B cell (primary cell): ENCODE results near the gene BRSK1. TPM values are rescaled to one million over a fixed set of nuclear protein-coding genes. Genes with fewer than 3 reads are reported as not detected.

ENCODE experiments used
- polyA plus RNA-seq: library from polyadenylated mRNA; depleted of rRNA; stranded (reverse); fragments of >200 nt; gene quantifications from 2 replicates; pipeline ENCODE4 v1.2.3, GENCODE V29; 2012
- small RNA-seq: library from RNA; depleted of rRNA; stranded (forward); fragments of <200 nt; gene quantifications from one replicate; pipeline ENCODE3, GENCODE V24; 2012; ENCODE audit warnings: low replicate concordance, low read depth; ENCODE audit not compliant: insufficient read length
- total RNA-seq, 2 donors: library from RNA; stranded (reverse); fragments of 120-200 nt in 1 of 2; gene quantifications; 1 replicate in 1 of 2; 2 replicates in 1 of 2; pipeline versions ENCODE4 v1.2.3 to v1.2.4, GENCODE V29; 2013 to 2022

The BRSK1 gene
- total and polyA plus RNA-seq, 2 donors (not counting 1 experiment from before 2014, with no cell fraction given), result 0.94 to 1.4 TPM

Small RNAs within 50 kb of the gene (small RNA-seq; reads per million reads assigned to genes)
- gene MIR6802, result not detected
- not detected for gene MIR6803

Other genes starting within 250 kb of the BRSK1 start
- 0.20 TPM in 1 of 2 replicates, not detected in the other for gene GP6, start 245.7 kb upstream of the BRSK1 start, total RNA-seq
- gene GP6, start 245.7 kb upstream of the BRSK1 start, polyA plus RNA-seq, result 0.43 and 0.55 TPM in 2 replicates
- 17.5 and 20.2 TPM in 2 replicates for gene RDH13, start 220.8 kb upstream of the BRSK1 start, total RNA-seq
- gene RDH13, start 220.8 kb upstream of the BRSK1 start, polyA plus RNA-seq, result 13.4 and 20.4 TPM in 2 replicates
- 1.0 and 1.3 TPM in 2 replicates for gene EPS8L1, start 208.1 kb upstream of the BRSK1 start, total RNA-seq
- gene EPS8L1, start 208.1 kb upstream of the BRSK1 start, polyA plus RNA-seq, result 0.39 and 0.72 TPM in 2 replicates
- gene PPP1R12C, start 166.4 kb upstream of the BRSK1 start, total RNA-seq, result 174 and 179 TPM in 2 replicates
- gene PPP1R12C, start 166.4 kb upstream of the BRSK1 start, polyA plus RNA-seq, result 145 and 231 TPM in 2 replicates
- gene TNNT1, start 134.8 kb upstream of the BRSK1 start, total RNA-seq, result not detected in 2 replicates
- not detected in 2 replicates for gene TNNT1, start 134.8 kb upstream of the BRSK1 start, polyA plus RNA-seq
- gene TNNI3, start 126.3 kb upstream of the BRSK1 start, total RNA-seq, result not detected in 2 replicates
- not detected in 2 replicates for gene TNNI3, start 126.3 kb upstream of the BRSK1 start, polyA plus RNA-seq
- gene DNAAF3, start 117.4 kb upstream of the BRSK1 start, total RNA-seq, result not detected in 2 replicates
- not detected in 2 replicates for gene DNAAF3, start 117.4 kb upstream of the BRSK1 start, polyA plus RNA-seq
- 0.94 and 1.2 TPM in 2 replicates for gene SYT5, start 103.7 kb upstream of the BRSK1 start, total RNA-seq
- gene SYT5, start 103.7 kb upstream of the BRSK1 start, polyA plus RNA-seq, result 0.27 and 1.5 TPM in 2 replicates
- not detected in 2 replicates for gene PTPRH, start 74.5 kb upstream of the BRSK1 start, total RNA-seq
- gene PTPRH, start 74.5 kb upstream of the BRSK1 start, polyA plus RNA-seq, result not detected in 2 replicates
- gene TMEM86B, start 55.2 kb upstream of the BRSK1 start, total RNA-seq, result 19.4 and 20.7 TPM in 2 replicates
- gene TMEM86B, start 55.2 kb upstream of the BRSK1 start, polyA plus RNA-seq, result 13.6 and 14.5 TPM in 2 replicates
- gene PPP6R1, start 25.0 kb upstream of the BRSK1 start, total RNA-seq, result 193 and 195 TPM in 2 replicates
- gene PPP6R1, start 25.0 kb upstream of the BRSK1 start, polyA plus RNA-seq, result 122 and 125 TPM in 2 replicates
- 15.6 and 18.2 TPM in 2 replicates for gene HSPBP1, start 3.9 kb upstream of the BRSK1 start, total RNA-seq
- 18.9 and 19.0 TPM in 2 replicates for gene HSPBP1, start 3.9 kb upstream of the BRSK1 start, polyA plus RNA-seq
- not detected in 2 replicates for gene TMEM150B, start 41.3 kb downstream of the BRSK1 start, total RNA-seq
- gene TMEM150B, start 41.3 kb downstream of the BRSK1 start, polyA plus RNA-seq, result 1.4 TPM in 1 of 2 replicates, not detected in the other
- 19.6 and 22.2 TPM in 2 replicates for gene KMT5C, start 55.9 kb downstream of the BRSK1 start, total RNA-seq
- 23.6 and 37.8 TPM in 2 replicates for gene KMT5C, start 55.9 kb downstream of the BRSK1 start, polyA plus RNA-seq
- not detected in 2 replicates for gene COX6B2, start 70.7 kb downstream of the BRSK1 start, total RNA-seq
- gene COX6B2, start 70.7 kb downstream of the BRSK1 start, polyA plus RNA-seq, result 0.07 TPM in 1 of 2 replicates, not detected in the other
- not detected in 2 replicates for gene GARIN5B, start 79.3 kb downstream of the BRSK1 start, total RNA-seq
- not detected in 2 replicates for gene GARIN5B, start 79.3 kb downstream of the BRSK1 start, polyA plus RNA-seq
- gene IL11, start 86.5 kb downstream of the BRSK1 start, total RNA-seq, result not detected in 2 replicates
- 0.13 TPM in 1 of 2 replicates, not detected in the other for gene IL11, start 86.5 kb downstream of the BRSK1 start, polyA plus RNA-seq
- gene TMEM190, start 92.8 kb downstream of the BRSK1 start, total RNA-seq, result not detected in 2 replicates
- gene TMEM190, start 92.8 kb downstream of the BRSK1 start, polyA plus RNA-seq, result not detected in 2 replicates
- 4.3 and 4.7 TPM in 2 replicates for gene TMEM238, start 100.3 kb downstream of the BRSK1 start, total RNA-seq
- 0.76 and 2.7 TPM in 2 replicates for gene TMEM238, start 100.3 kb downstream of the BRSK1 start, polyA plus RNA-seq
- gene RPL28, start 101.9 kb downstream of the BRSK1 start, total RNA-seq, result 2,397 and 2,578 TPM in 2 replicates
- 4,661 and 8,441 TPM in 2 replicates for gene RPL28, start 101.9 kb downstream of the BRSK1 start, polyA plus RNA-seq
- 20.6 and 29.0 TPM in 2 replicates for gene UBE2S, start 123.8 kb downstream of the BRSK1 start, total RNA-seq
- 50.0 and 72.7 TPM in 2 replicates for gene UBE2S, start 123.8 kb downstream of the BRSK1 start, polyA plus RNA-seq
- not detected in 2 replicates for gene SHISA7, start 159.3 kb downstream of the BRSK1 start, total RNA-seq
- 0.06 TPM in 1 of 2 replicates, not detected in the other for gene SHISA7, start 159.3 kb downstream of the BRSK1 start, polyA plus RNA-seq
- gene ISOC2, start 177.6 kb downstream of the BRSK1 start, total RNA-seq, result 10.0 and 11.1 TPM in 2 replicates
- gene ISOC2, start 177.6 kb downstream of the BRSK1 start, polyA plus RNA-seq, result 13.5 and 27.6 TPM in 2 replicates
- not detected in 2 replicates for gene C19orf85, start 180.8 kb downstream of the BRSK1 start, total RNA-seq
- gene C19orf85, start 180.8 kb downstream of the BRSK1 start, polyA plus RNA-seq, result not detected in 2 replicates
- gene ZNF628, start 192.6 kb downstream of the BRSK1 start, total RNA-seq, result 13.3 and 15.5 TPM in 2 replicates
- 18.3 and 28.6 TPM in 2 replicates for gene ZNF628, start 192.6 kb downstream of the BRSK1 start, polyA plus RNA-seq
- gene NAT14, start 201.2 kb downstream of the BRSK1 start, total RNA-seq, result 10.7 and 12.6 TPM in 2 replicates
- gene NAT14, start 201.2 kb downstream of the BRSK1 start, polyA plus RNA-seq, result 15.1 and 23.2 TPM in 2 replicates
- 0.44 and 0.58 TPM in 2 replicates for gene SSC5D, start 204.4 kb downstream of the BRSK1 start, total RNA-seq
- gene SSC5D, start 204.4 kb downstream of the BRSK1 start, polyA plus RNA-seq, result 0.22 and 0.46 TPM in 2 replicates